Measurements from ENCODE around the gene STKLD1. TPM values are rescaled to one million over a fixed set of nuclear protein-coding genes. Genes with fewer than 3 reads are reported as not detected.

The STKLD1 gene
- total and polyA plus RNA-seq, 2 donors (not counting 1 experiment from before 2014, with no cell fraction given): 0.18 to 1.1 TPM

- no peak overlapping the region for H3K4me3 Mint-ChIP-seq
- peaks cover 0 to 84% of the 10 kb centered on the region in 2 experiments for H3K36me3 ChIP-seq (replicated peaks in 1 of 2; ENCODE audit: control extremely low read depth in 1 of 2, control insufficient read depth in 1 of 2, extremely low read depth in 1 of 2, insufficient read depth in 2 of 2, low read length in 1 of 2)
- CTCF ChIA-PET: interaction anchor here (0.7 kb wide), 1 partner anchor 14 kb away, joined by 4 read pairs; no protein-coding TSS in a partner anchor
- H3K4me1 Mint-ChIP-seq: peaks cover 13% of the 10 kb centered on the region
- H3K79me2 ChIP-seq (ENCODE audit: control insufficient read depth, insufficient read depth, low read length): peaks cover 36% of the 10 kb centered on the region
- H3K4me1 ChIP-seq (ENCODE audit: control insufficient read depth in 2 of 2, insufficient read depth in 2 of 2, low read length in 2 of 2): peaks cover 2 to 7% of the 10 kb centered on the region in 2 donors
- H2AFZ ChIP-seq (ENCODE audit: insufficient read depth, low read depth, low read length, poor library complexity, severe bottlenecking): no peak overlapping the region
- intact Hi-C loops (cut with micrococcal nuclease): no loop called here
- no peak overlapping the region for H3K4me3 ChIP-seq (ENCODE audit: control extremely low read depth in 1 of 5, extremely low read depth in 1 of 5, insufficient read depth in 1 of 5, low read depth in 2 of 5, low read length in 4 of 5)
- no peaks in the 10 kb centered on the region for H3K27me3 Mint-ChIP-seq
- no peak overlapping the region for H3K27ac Mint-ChIP-seq
- no peak for DNase-seq
- no peak overlapping the region for H3K9ac ChIP-seq (ENCODE audit: low read length)
- H3K4me2 ChIP-seq (replicated peaks; ENCODE audit: low read depth, low read length, poor library complexity, severe bottlenecking): no peak overlapping the region
- H3K27me3 ChIP-seq (replicated peaks in 1 of 4; ENCODE audit: control extremely low read depth in 1 of 4, control insufficient read depth in 3 of 4, insufficient read depth in 4 of 4, low read length in 3 of 4): no peaks in the 10 kb centered on the region
- POLR2A ChIA-PET: interaction anchor here (0.8 kb wide), 1 partner anchor 11 kb away, joined by 11 read pairs; no protein-coding TSS in a partner anchor
- H3K27ac ChIP-seq (ENCODE audit: low read length in 2 of 2): no peak overlapping the region
- TF ChIP-seq EZH2 (IDR thresholded peaks at IDR 0.05; ENCODE audit: borderline replicate concordance, insufficient read depth, low read depth, low read length, poor library complexity, severe bottlenecking) (no peak), CTCF (IDR thresholded peaks at IDR 0.05) (no peak)
- no peak for ATAC-seq (ENCODE audit: low read depth)
- peaks cover 56% of the 10 kb centered on the region for H4K20me1 ChIP-seq (ENCODE audit: control insufficient read depth, insufficient read depth, low read length, poor library complexity, severe bottlenecking)
- 98% methylated on average over 14 of the region's 15 CpGs for WGBS (ENCODE audit: insufficient coverage)
- H3K9me3 ChIP-seq (ENCODE audit: control extremely low read depth in 1 of 3, control insufficient read depth in 2 of 3, insufficient read depth in 1 of 3, low read length in 2 of 3): no peaks in the 10 kb centered on the region
- no peaks in the 10 kb centered on the region for H3K9me3 Mint-ChIP-seq (ENCODE audit: insufficient read depth)
Observed at GRCh38 chr9:133362359-133363044, 13.7 kb upstream of the STKLD1 start.

GRCh38 chr9:133366435-133366834, 9.7 kb upstream of the STKLD1 start:
- no peak overlapping the region for H3K27ac ChIP-seq (ENCODE audit: low read length in 2 of 2)
- no peaks in the 10 kb centered on the region for H3K9me3 ChIP-seq (ENCODE audit: control extremely low read depth in 1 of 3, control insufficient read depth in 2 of 3, insufficient read depth in 1 of 3, low read length in 2 of 3)
- ATAC-seq (ENCODE audit: low read depth) (no peak), DNase-seq (no peak)
- Mint-ChIP-seq H3K27me3 (no peaks in the 10 kb centered on the region), H3K4me3 (no peak overlapping the region), H3K4me1 (peaks cover 30% of the 10 kb centered on the region), H3K27ac (no peak overlapping the region), H3K9me3 (ENCODE audit: insufficient read depth) (no peaks in the 10 kb centered on the region)
- 96% methylated on average over 9 of the region's 11 CpGs for WGBS (ENCODE audit: insufficient coverage)
- no peak overlapping the region for H3K4me2 ChIP-seq (replicated peaks; ENCODE audit: low read depth, low read length, poor library complexity, severe bottlenecking)
- H3K36me3 ChIP-seq (replicated peaks in 1 of 2; ENCODE audit: control extremely low read depth in 1 of 2, control insufficient read depth in 1 of 2, extremely low read depth in 1 of 2, insufficient read depth in 2 of 2, low read length in 1 of 2): peaks cover 0 to 77% of the 10 kb centered on the region in 2 experiments
- POLR2A ChIA-PET: no interaction called here
- H4K20me1 ChIP-seq (ENCODE audit: control insufficient read depth, insufficient read depth, low read length, poor library complexity, severe bottlenecking): peaks cover 74% of the 10 kb centered on the region
- TF ChIP-seq CTCF (IDR thresholded peaks at IDR 0.05): no peak
- no peak for TF ChIP-seq EZH2 (IDR thresholded peaks at IDR 0.05; ENCODE audit: borderline replicate concordance, insufficient read depth, low read depth, low read length, poor library complexity, severe bottlenecking)
- no peaks in the 10 kb centered on the region for H3K27me3 ChIP-seq (replicated peaks in 1 of 4; ENCODE audit: control extremely low read depth in 1 of 4, control insufficient read depth in 3 of 4, insufficient read depth in 4 of 4, low read length in 3 of 4)
- CTCF ChIA-PET: interaction anchor here (1.2 to 1.5 kb wide), 2 partner anchors 10 to 120 kb away, joined by 3 to 6 read pairs; partner anchors contain the start of genes SURF1 and SURF2
- intact Hi-C loops (cut with micrococcal nuclease): no loop called here
- peaks cover 59% of the 10 kb centered on the region for H3K79me2 ChIP-seq (ENCODE audit: control insufficient read depth, insufficient read depth, low read length)
- H3K4me3 ChIP-seq (ENCODE audit: control extremely low read depth in 1 of 5, extremely low read depth in 1 of 5, insufficient read depth in 1 of 5, low read depth in 2 of 5, low read length in 4 of 5): no peak overlapping the region
- no peak overlapping the region for H2AFZ ChIP-seq (ENCODE audit: insufficient read depth, low read depth, low read length, poor library complexity, severe bottlenecking)
- no peak overlapping the region for H3K9ac ChIP-seq (ENCODE audit: low read length)
- H3K4me1 ChIP-seq (ENCODE audit: control insufficient read depth in 2 of 2, insufficient read depth in 2 of 2, low read length in 2 of 2): peaks cover 14 to 23% of the 10 kb centered on the region in 2 donors
